Mucosa of descending colon (tissue), 3 donors: ENCODE results near the gene AHCTF1. TPM values are rescaled to one million over a fixed set of nuclear protein-coding genes. Genes with fewer than 3 reads are reported as not detected.

Experiments used
- ATAC-seq: fragments of 200-7000 bp; cut with Tn5 transposase; one replicate; pipeline ENCODE4 v1.9.1; 2020; ENCODE audit warnings: mild to moderate bottlenecking, moderate library complexity
- DNase-seq, 3 donors: peaks; one replicate each; pipeline ENCODE4 v3.0.0-alpha.2; 2020
- H3K36me3 ChIP-seq: fragments of 200-600 bp; one replicate; pipeline ENCODE4 v1.8.0; 2021; ENCODE audit warnings: low read depth, mild to moderate bottlenecking
- H3K4me1 ChIP-seq: fragments of 200-600 bp; one replicate; pipeline ENCODE4 v1.8.0; 2021; ENCODE audit warnings: low read depth, mild to moderate bottlenecking
- H3K4me3 ChIP-seq: fragments of 200-600 bp; one replicate; pipeline ENCODE4 v1.8.0; 2021; ENCODE audit warnings: mild to moderate bottlenecking
- H3K9me3 ChIP-seq: fragments of 200-600 bp; one replicate; pipeline ENCODE4 v1.8.0; 2021; ENCODE audit warnings: mild to moderate bottlenecking
- CTCF ChIP-seq: fragments of 200-600 bp; IDR thresholded peaks from one replicate; pipeline ENCODE4 v1.8.0; 2022; ENCODE audit warnings: antibody characterized with exemption, mild to moderate bottlenecking
- intact Hi-C, 2 donors: fragments of 100-400 bp; cut with DNase I in 1 of 2; cut with micrococcal nuclease in 1 of 2; formaldehyde crosslinking; loops; one replicate each; pipeline versions ENCODE4 v1.11.0 to v1.11.1; 2022; cut with DNase I, micrococcal nuclease
- total RNA-seq, 3 donors: library from RNA; stranded (reverse); fragmentation: NEBNext Ultra II Directional in 2 of 3; extraction: Animal tissue kit (Norgen Biotek cat#: 25700) in 2 of 3; gene quantifications; one replicate each; pipeline versions ENCODE4 v1.2.1 to v1.2.4, GENCODE V29; 2021 to 2023
- donor health status: DM: no; HTN: no; CAD: no; lungs with moderate emphysema.
- donor health status: DM: no; HTN: no; CAD: no.
- donor health status: DM: no; HTN: yes; CAD: no.

Gene AHCTF1
- total RNA-seq, 3 donors from 2014 or later, result 25.5 to 41.6 (median 27.6) TPM

GRCh38 chr1:246969621-246970020 lies 37.9 kb upstream of the AHCTF1 start:
- H3K36me3 ChIP-seq, result no peaks in the 10 kb centered on the region
- no peak overlapping the region for H3K4me3 ChIP-seq
- intact Hi-C loops, result no loop called here
- ATAC-seq, result no peak
- TF ChIP-seq CTCF, result no peak
- H3K9me3 ChIP-seq, result peaks cover 33% of the 10 kb centered on the region
- H3K4me1 ChIP-seq, result no peaks in the 10 kb centered on the region
- no peak for DNase-seq

GRCh38 chr1:246966502-246966901 lies 34.8 kb upstream of the AHCTF1 start:
- no peak for TF ChIP-seq CTCF
- no peak for DNase-seq
- H3K9me3 ChIP-seq, result peaks cover 20% of the 10 kb centered on the region
- intact Hi-C loops, result no loop called here
- no peaks in the 10 kb centered on the region for H3K4me1 ChIP-seq
- H3K4me3 ChIP-seq, result no peak overlapping the region
- ATAC-seq, result no peak
- H3K36me3 ChIP-seq, result no peaks in the 10 kb centered on the region

- Histone ChIP-seq H3K36me3 (no peaks in the 10 kb centered on the region), H3K4me3 (no peak overlapping the region), H3K9me3 (no peaks in the 10 kb centered on the region), H3K4me1 (no peaks in the 10 kb centered on the region)
- no peak for TF ChIP-seq CTCF
- DNase-seq (no peak), ATAC-seq (peak; percentile 26)
- intact Hi-C loops, result no loop called here
Observed at GRCh38 chr1:246959944-246960693, 28.4 kb upstream of the AHCTF1 start.

GRCh38 chr1:246954126-246954525 lies 22.4 kb upstream of the AHCTF1 start:
- no peaks in the 10 kb centered on the region for H3K36me3 ChIP-seq
- no peak overlapping the region for H3K4me3 ChIP-seq
- no peaks in the 10 kb centered on the region for H3K9me3 ChIP-seq
- H3K4me1 ChIP-seq, result no peaks in the 10 kb centered on the region
- intact Hi-C loops, result no loop called here
- no peak for ATAC-seq
- DNase-seq, result no peak
- no peak for TF ChIP-seq CTCF

- Histone ChIP-seq H3K4me3 (no peak overlapping the region), H3K4me1 (no peaks in the 10 kb centered on the region), H3K36me3 (no peaks in the 10 kb centered on the region), H3K9me3 (no peaks in the 10 kb centered on the region)
- no peak for TF ChIP-seq CTCF
- no peak for ATAC-seq
- intact Hi-C loops, result no loop called here
- no peak for DNase-seq
Observed at GRCh38 chr1:246951413-246951812, 19.7 kb upstream of the AHCTF1 start.
